HG02943 (cell line): ENCODE measurements around the gene NKIRAS2.

Experiments used
- ATAC-seq: cut with Tn5 transposase; IDR thresholded peaks from one replicate; pipeline ENCODE4 v1.9.1; 2021; ENCODE audit warnings: mild to moderate bottlenecking, low read depth, moderate library complexity; ENCODE audit not compliant: unreplicated experiment

NKIRAS2 gene

DNA sequence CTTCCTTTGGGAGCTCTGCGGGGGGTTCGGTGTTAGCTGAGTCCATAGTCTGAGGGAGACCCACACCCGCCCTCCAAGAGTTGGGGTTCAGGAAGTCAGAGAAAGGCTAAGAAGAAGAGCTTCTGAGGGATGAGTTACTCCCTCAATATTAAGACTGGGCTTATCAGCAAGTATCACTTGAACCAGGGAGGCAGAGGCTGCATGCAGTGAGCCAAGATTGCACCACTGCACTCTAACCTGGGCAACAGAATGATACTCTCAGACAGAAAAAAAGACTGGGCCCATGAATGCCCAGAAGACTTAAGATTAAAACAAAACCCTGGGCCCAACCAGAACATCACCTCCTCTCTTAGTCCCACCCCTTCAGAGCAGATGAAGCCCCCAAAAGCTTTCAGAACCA, 6.0 kb downstream of the NKIRAS2 start:
- ATAC-seq: no peak

DNA sequence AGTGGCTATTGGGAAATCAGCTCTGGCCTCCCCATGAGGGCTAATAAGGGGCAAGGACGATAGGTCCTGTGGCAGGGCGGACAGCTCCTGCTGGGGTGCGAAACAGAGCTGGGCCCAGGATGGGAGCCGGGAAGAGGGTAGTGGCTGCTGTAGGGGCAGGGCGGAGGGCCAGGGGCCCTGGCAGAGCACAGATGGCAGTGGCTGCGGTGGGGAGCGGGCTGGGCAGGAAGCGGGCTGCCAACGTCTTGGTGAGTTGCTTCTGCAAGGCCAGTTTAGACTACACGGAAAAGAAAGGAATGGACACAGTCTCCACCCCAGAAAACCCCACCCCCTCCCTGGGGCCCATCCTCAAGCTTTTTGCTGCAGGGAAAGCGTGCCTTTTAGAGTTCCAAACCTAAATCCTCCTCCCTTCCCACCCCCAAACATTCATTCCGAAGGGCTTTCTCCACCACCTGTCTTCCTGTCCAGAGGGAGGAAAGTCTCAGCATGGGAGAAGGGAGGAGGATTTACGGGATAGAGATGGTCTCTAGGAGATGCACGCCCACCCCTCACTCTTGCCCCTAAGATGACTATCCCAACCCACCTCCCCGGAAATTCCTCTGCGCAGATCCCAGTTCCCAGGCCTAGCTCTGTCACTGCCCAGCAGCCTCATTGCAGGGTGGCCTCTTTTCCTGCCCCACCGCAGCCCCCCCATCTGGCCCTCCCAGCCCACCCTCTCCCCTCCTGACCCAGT, 7.1 kb downstream of the NKIRAS2 start:
- ATAC-seq: no peak

DNA sequence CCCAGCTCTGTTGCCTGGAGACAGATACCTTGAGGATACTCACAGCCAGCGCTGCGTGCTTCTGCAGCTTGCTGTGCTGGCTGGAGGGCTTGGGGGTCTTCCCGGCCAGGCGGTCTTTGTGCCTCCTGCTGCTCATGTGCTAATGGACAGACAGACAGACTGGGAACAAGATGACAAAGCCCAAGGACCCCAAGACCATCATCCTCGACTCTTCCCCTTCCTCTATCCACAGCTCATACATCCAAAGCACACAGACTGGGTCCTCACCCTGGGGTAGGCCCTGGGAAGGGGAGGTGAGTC, 7.7 kb downstream of the NKIRAS2 start:
- ATAC-seq: no peak

DNA sequence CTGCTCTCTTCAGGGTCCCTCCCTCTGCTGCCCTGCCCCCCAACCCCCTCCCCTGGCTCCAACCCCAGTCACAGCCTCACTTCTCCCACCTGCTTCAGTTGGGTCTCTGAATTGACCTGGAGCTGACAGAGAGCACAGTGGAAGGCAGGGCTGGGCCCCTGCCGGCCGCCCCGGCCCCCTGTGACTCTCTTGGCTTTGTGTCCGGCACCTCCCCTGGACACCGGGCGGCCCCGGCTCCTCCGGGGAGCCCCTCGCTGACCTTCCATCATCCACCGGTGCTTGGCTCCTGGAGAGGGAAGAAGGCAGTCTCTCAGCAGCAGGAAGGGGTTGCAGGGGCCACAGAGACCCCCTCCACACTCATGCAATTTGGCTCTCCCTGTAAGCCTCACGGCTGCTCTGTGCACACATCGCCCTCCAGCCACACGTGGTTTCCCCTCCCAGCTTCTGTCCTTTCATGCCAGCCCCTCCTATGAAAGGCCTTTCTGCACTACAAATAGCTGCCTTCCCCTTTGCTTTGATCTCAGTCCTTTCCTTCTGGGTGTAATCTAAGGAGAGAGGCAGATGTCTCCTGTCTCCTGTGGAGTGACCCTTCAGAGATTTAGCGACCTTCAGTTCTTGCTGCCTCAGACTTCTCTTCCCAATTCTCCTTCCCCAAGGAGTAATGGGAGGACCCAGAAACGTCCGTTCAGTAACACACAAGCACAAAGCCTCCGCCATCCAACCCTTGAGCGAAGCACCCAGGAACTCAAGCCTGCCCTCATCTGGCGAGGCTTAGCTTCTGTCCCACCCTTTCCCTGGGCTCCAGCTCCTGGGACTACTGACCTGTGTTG, 8.3 kb downstream of the NKIRAS2 start:
- no peak for ATAC-seq

DNA sequence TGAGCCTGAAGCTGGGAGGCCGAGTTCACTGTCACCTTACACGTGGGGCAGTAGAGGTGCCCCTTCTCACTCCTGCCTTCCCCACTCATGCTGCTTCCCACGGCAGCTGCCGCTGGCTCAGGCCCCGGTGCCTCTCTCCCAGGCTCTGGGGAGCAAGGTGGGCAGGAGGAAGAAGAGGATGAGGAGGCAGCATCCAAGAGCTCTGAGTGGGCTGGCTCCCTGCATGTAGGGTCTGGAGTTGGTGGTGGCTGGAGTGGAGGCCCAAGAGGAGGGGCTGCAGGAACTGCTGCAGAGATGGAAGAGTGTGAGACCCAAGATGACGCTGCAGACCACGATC, 8.9 kb downstream of the NKIRAS2 start:
- no peak for ATAC-seq

DNA sequence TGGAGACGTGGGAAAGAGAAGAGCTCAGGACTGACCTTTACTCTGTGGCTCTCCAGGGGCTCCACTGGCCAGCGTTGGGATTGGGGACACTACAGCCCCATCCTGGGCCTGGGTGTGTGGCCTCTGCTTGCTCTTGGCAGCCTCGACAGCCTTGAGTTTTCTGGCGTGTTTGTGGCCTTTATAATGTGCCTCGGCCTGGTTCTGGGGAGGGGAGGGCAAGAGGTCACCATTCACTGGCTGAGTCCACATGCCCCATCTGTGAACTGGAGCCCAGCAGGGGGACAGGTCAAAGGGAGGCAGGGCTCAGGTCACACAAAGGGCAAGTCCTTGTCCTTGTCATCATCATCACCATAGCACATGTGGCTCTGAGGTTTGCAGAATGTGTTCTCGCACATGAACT, 11.7 kb downstream of the NKIRAS2 start:
- no peak for ATAC-seq

DNA sequence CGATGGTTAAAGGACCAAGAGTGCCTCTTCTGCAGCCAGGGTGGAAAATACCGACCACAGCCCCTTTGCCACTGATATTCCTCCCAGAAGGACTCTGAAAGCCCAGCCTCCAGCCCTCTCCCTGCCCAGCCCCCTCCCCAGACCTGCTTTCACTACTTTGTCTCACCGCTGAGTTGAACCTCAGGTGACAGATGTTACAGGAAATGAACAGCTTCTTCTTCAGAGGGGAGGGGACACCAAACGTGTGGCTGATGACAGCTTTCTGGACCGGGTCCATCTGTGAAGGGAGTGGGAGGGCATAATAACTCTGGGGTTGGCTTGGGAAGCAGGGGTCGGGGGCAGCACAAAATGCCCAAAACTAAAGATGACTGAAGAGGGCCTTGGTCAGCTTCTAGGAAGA, 14.2 kb downstream of the NKIRAS2 start:
- no peak for ATAC-seq

DNA sequence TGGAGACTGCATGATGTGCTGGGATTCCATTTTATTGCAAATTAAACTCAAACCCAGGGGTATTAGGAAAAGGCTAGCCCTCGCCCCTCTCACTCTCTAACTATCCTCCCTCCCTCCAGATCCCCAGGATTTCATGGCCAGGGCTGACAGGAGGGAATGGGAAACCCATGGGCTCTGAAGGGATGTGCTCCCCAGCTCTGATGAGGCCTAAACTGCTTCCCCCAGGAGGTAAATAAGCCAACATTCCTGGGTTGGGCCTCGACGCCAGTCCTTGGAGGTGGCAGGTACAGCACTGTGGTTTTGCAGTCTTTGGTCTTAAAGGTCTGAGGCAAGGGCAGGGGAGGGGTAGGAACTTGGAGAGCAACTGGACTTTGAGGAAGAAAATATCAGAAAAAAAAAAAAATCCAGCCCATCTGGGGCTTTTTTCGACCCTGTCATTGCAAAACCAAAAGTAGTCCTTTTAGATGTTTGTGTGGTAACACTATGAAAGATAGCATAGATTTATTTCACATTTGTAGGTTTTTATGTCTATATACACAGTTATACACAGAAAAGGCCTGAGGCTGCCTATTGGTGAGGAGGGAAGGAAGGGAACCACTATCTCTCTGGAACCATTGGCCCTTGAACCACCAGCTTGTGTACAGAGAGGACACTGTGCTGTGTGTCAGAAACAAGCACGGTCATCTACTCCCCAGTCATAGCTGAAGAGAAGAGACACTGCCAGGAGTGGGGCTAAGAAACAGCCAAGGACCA, 18.5 kb downstream of the NKIRAS2 start:
- no peak for ATAC-seq

DNA sequence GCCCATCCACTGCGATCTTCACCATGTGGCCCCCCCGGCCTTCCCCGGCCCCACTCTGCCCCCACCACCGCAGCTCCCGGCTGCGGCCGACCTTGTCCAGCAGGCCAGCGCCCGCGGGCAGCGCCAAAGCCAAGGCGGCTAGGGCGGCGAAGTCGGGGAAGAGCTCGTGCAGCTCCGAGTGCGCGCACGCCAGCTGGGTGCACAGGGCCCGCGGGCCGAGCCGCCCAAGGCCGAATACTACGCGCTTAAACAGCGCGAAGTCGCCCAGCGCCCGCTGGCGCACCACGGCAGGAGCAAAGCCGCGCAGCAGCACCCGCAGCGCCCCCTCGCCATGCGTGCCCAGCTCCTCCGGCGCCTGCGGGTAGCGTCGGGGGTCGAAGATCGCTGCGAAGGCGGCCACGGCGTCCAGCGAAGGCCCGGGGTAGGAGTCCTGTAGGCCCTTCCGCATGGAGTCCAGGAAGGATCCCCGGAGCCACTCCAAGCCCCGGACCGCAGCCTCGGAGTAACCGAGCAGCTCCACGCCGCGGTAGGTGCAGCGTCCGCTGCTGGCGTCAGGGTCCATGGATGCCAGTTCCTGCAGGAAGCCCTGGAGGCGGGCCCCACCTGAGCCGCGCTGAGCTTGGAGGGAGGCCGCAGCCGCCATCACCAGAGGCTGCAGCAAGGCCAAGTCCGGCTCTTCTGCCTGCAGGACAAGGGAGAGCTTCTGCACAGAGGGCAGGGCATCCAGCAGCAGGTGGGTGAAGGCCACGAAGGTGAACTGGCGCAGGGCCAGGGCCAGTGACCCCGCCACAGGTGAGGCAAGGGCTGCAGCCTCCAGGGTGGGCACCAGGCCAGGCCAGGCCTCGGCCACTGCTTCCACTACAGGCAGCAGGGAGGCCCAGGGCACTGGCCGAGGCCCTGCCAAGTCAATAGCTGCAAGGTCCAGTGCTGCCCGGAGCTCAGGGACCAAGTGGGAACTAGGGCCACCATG, 20.2 kb downstream of the NKIRAS2 start:
- no peak for ATAC-seq

DNA sequence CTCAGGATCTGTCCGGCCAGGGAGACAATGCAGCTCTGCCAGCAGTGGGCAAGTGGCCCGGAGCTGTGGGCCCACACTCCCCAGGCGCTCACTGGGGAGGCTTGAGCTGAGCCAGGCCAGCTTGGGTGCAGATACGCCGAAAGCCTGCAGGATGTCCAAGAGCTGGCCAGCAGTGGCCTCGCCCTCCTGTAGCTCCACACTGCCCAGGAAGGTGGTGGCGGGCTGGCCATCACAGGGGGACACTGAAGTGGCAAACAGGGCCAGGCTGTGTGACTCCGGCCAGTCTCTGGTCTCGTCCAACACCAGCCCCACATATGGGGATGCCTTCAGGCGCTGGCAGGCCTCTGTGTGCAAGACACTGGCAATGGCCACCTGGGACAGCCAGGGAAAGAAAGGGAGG, 20.9 kb downstream of the NKIRAS2 start:
- ATAC-seq: no peak

DNA sequence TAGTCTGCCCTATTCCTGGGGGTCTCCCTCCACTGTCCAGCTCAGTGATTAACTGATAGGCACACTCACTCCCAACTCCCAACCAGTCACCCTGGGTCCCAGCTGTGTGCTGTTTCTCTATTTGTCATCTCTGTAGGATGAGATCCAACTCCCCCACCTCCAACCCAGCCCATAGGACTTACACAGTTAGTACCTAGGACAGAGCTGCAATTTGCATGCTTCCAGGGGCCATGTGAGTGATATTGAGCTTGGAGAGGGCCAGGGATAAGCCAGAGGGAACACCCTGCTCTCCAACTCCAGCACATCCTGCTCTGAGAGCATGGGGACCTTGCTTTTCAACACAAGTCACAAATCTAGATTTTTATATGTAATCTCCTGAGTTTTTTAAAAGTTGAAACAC, 21.7 kb downstream of the NKIRAS2 start:
- ATAC-seq: no peak

DNA sequence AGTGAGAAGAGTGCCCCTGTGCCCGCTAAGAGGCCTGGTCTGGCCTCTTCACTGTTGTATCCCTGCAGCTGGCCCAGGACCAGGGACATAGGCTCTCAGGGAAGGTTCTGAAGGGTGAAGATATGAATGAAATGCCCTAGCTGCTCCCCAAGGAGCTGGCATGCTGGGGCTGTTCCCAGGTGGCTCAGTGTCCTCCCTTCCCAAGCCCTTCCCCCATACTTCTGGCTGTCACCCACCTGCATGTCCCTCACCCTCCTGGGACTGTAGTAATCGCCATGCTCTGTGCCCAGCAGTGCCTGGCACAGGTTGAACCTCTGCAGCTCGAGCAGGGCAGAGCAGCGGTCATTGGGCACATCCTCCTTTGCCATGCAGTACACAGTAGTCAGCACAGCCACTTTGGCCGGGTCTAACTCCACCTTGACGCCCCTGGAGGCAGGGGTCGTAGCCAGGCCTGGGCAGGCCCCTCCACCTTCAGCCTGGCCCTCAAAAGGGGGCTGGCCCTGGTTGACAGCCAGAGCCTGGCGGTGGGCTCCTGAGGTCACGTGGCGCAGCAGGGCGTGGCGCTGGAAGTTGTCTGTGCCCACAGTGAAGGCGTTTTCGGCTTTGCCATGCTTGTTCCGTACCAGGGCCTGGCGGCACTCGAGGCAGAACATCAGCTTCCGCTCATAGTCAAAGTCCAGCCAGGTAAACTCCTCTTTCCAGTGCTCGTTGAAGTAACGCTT, 22.9 kb downstream of the NKIRAS2 start:
- no peak for ATAC-seq

DNA sequence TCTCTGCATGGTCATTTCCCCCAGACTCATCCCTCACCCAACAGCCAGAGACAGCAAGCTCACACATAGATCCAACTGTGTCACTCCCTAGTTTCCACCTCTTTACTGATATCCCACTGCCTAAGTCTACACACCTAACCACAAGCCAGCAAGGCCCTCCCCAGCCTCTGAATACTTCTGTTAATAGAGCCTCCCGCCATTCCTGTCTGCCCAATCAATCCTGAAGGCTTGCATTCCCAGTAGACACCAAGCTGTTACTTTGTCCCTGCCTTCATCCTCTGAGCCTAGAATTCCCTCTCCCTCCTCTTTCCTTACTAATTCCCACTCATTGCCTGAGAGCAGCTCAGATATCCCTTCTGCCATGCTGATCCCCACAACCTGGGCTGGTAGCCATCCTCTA, 25.8 kb downstream of the NKIRAS2 start:
- no peak for ATAC-seq

DNA sequence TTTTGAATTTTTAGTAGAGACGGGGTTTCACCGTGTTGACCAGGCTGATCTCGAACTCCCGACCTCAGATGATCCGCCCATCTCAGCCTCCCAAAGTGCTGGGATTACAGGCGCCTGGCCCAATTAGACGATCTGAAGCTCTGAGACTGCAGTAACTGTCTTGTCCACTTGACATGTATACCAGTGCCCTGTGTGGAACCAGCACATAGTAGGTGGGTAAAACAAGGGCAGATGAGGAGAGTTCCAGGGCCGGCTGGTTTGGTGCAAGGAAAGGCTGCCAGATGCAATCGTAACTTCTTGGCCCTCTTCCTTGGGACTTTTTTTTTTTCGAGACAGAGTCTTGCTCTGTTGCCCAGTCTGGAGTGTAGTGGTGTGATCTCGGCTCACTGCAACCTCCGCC, 27.5 kb downstream of the NKIRAS2 start:
- ATAC-seq: no peak

DNA sequence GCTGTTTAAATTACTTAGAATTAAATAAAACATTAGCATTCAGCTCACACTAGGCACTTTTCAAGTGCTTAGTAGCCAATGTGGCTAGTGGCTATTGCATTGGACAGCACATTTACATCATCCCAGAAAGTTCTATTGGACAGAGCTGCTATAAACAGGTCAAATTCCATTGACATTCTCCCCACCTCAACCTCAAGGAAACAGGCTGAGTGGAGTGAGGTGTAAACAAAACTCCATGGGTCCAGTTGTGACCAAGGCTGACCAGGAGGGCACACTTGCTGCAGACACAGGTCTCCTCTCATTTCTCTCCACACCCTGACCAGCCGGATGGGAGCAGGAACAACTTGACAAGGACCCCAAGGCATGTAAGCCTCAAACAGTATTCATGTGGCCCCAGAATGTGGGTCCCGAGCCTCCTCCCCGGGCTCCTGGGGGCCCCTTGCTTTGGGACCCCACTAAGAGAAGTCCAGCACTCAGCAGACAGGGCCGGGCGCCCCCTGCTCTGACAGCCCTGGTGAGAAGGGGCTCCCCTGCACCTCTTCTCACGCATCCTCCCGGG, 30.0 kb downstream of the NKIRAS2 start:
- no peak for ATAC-seq

DNA sequence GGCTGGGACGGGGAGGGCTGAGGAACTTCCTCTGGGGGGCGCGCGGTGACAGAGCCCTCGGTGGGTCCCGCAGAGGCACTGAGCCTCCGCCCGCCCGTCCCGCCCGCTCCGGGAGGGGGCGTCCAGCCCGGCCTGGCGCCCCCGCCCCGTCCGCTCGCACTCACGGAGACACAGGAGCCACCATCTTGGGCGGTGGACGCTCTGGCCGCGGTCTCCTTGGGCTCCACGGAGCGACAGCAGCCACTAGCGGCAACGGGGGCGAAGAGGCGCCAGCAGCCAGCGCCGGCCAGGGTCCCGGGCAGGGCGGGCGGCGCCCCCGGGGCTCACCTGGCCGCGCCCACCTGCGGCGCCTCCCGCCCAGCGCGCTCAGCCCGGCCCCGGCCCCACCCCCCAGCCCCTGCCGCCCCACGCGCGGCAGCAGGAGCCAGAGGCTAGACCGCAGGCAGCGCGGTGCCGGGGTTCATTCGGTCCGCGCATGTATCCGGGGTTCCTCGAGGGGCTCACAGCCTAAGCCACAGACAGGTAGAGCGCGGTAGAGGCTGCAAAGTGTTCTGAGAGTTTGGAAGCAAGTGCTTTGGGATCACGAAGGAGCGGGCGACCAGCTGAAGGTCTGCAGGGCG, 30.6 kb downstream of the NKIRAS2 start, which contains the start of gene C17orf113:
Gene C17orf113 (minus strand): TSS at position 209 of the 620 bp plus-strand sequence. CDS start 7,225 bp downstream, outside the sequence.
- ATAC-seq: no peak

DNA sequence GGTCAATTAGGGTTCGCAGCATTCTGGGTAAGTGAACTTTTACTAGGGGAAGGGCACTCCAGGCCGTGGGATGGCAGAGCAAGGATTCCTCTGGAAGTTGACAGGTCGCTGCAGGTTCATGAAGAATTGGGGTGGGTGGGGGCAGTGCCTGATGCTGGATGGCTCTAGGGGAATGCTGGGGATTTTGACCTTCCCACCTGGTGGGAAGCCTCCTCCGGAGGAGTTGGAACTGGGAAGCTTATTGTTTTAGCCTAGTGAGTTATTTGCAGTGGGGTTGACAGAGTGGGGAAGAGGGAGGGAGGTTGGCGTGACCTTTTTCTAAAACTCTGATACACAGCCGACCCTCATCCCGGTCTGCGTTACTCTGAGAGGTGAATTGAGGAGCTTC, 31.1 kb downstream of the NKIRAS2 start:
- no peak for ATAC-seq

DNA sequence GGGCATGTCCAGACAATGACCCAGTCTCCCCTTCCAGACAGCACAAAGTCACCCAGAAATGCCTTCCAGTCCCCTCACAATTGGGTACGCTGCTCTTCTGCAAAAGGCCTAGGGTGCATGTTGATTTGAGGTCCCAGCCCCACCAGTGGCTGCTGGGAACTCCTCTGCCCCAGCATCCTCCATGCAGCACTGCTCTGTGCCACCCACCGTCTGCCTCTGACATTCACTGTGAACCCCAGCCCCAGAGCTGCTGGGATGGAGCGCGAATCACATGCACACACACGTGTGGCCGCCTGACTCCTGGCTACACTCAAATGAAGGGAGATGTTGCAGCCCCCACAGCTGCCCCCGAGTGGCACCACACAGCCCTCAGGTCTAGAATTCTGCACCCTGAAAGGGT, 31.8 kb downstream of the NKIRAS2 start:
- no peak for ATAC-seq

DNA sequence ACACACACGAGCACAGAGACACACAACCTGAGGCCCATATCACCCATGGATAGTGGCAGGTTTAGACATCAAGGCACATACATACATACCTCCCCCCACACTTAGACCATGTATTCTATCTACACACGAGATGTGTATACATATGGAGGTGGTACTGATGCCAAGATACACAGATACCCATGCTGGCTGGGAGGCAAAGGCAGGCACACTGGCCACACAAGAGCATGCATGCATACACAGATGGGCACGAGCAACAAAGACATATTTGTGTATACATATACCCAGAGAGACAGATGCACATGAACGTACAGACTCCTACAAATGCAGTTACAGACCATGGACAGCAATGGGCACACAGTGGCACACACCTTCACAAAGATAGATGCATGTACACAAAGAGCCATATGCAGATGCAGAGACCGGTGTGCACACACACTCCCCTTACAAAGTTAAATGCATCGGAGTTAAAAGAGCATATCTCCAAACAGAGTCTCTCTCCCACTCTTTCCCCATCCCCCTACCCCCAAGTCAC, 32.5 kb downstream of the NKIRAS2 start:
- no peak for ATAC-seq
